ENCODE data around the gene ZNF575.
"Not testable (repeated sequence)": the region's sequence is repeated elsewhere in the genome, so short reads cannot be mapped to it uniquely, and the experiment has no call there.

Gene ZNF575

GRCh38 chr19:43545276-43545675 lies 12.3 kb downstream of the ZNF575 start:
- no peak for DNase-seq

GRCh38 chr19:43545981-43546380 lies 13.0 kb downstream of the ZNF575 start:
- DNase-seq: no peak

GRCh38 chr19:43546581-43546980 lies 13.6 kb downstream of the ZNF575 start:
- no peak for DNase-seq

GRCh38 chr19:43547926-43548325 lies 14.9 kb downstream of the ZNF575 start:
- DNase-seq: not testable (repeated sequence)

- DNase-seq: no peak
Observed at GRCh38 chr19:43548706-43549105, 15.7 kb downstream of the ZNF575 start.

GRCh38 chr19:43551399-43552197 lies 18.6 kb downstream of the ZNF575 start:
- DNase-seq: no peak

- no peak for DNase-seq
Observed at GRCh38 chr19:43552198-43552450, 19.1 kb downstream of the ZNF575 start.

- no peak for DNase-seq
Observed at GRCh38 chr19:43552616-43553015, 19.6 kb downstream of the ZNF575 start.

- DNase-seq: no peak
Observed at GRCh38 chr19:43553656-43554055, 20.7 kb downstream of the ZNF575 start.

GRCh38 chr19:43554317-43554895 lies 21.4 kb downstream of the ZNF575 start:
- DNase-seq: no peak

GRCh38 chr19:43555185-43555770 lies 22.3 kb downstream of the ZNF575 start:
- no peak for DNase-seq

GRCh38 chr19:43560687-43561086 lies 27.7 kb downstream of the ZNF575 start:
- DNase-seq: no peak

GRCh38 chr19:43561139-43561970 lies 28.4 kb downstream of the ZNF575 start:
- DNase-seq: no peak

- DNase-seq: no peak
Observed at GRCh38 chr19:43562226-43562697, 29.3 kb downstream of the ZNF575 start.

GRCh38 chr19:43562698-43563241 lies 29.8 kb downstream of the ZNF575 start:
- peak; percentile 42 for DNase-seq

- DNase-seq: no peak
Observed at GRCh38 chr19:43563816-43564457, 30.9 kb downstream of the ZNF575 start.

- no peak for DNase-seq
Observed at GRCh38 chr19:43564800-43565199, 31.8 kb downstream of the ZNF575 start.

- no peak for DNase-seq
Observed at GRCh38 chr19:43569657-43570056, 36.7 kb downstream of the ZNF575 start.

- peak; percentile 16 for DNase-seq
Observed at GRCh38 chr19:43570174-43570791, 37.3 kb downstream of the ZNF575 start.

- no peak for DNase-seq
Observed at GRCh38 chr19:43572171-43572588, 39.2 kb downstream of the ZNF575 start.

- DNase-seq: no peak
Observed at GRCh38 chr19:43574424-43575155, 41.6 kb downstream of the ZNF575 start.

Data from NCI-H2107 (cell line).